GM19193 (cell line): ENCODE measurements around the gene POU6F2.

ENCODE experiments used
- POLR2A ChIP-seq: IDR thresholded peaks from 4 replicates; pipeline ENCODE4 v1.6.1; 2011; ENCODE audit not compliant: insufficient read depth, insufficient read length; ENCODE audit errors: extremely low read depth

Gene POU6F2

GRCh38 chr7:38977685-38978084 is at the start of gene POU6F2:
TSS of gene POU6F2 (plus strand) at chr7:38977909. CDS start at chr7:38977954, 45 bp downstream.
- no peak for TF ChIP-seq POLR2A

- TF ChIP-seq POLR2A = no peak
Observed at GRCh38 chr7:38928506-38928905, 49.2 kb upstream of the POU6F2 start.

- no peak for TF ChIP-seq POLR2A
Observed at GRCh38 chr7:38929460-38930171, 48.1 kb upstream of the POU6F2 start.

GRCh38 chr7:38932509-38933168 is 45.1 kb upstream of the POU6F2 start:
- TF ChIP-seq POLR2A = no peak

- no peak for TF ChIP-seq POLR2A
Observed at GRCh38 chr7:38934051-38934450, 43.7 kb upstream of the POU6F2 start.

GRCh38 chr7:38934536-38934935 is 43.2 kb upstream of the POU6F2 start:
- no peak for TF ChIP-seq POLR2A

- TF ChIP-seq POLR2A = no peak
Observed at GRCh38 chr7:38936641-38937040, 41.1 kb upstream of the POU6F2 start.

GRCh38 chr7:38938001-38938485 is 39.7 kb upstream of the POU6F2 start:
- no peak for TF ChIP-seq POLR2A

GRCh38 chr7:38938589-38938988 is 39.1 kb upstream of the POU6F2 start:
- no peak for TF ChIP-seq POLR2A

- TF ChIP-seq POLR2A = no peak
Observed at GRCh38 chr7:38940774-38941173, 36.9 kb upstream of the POU6F2 start.

- no peak for TF ChIP-seq POLR2A
Observed at GRCh38 chr7:38942431-38943051, 35.2 kb upstream of the POU6F2 start.

GRCh38 chr7:38950309-38950708 is 27.4 kb upstream of the POU6F2 start:
- TF ChIP-seq POLR2A = no peak

- no peak for TF ChIP-seq POLR2A
Observed at GRCh38 chr7:38951213-38951612, 26.5 kb upstream of the POU6F2 start.

GRCh38 chr7:38953227-38953626 is 24.5 kb upstream of the POU6F2 start:
- no peak for TF ChIP-seq POLR2A

- TF ChIP-seq POLR2A = no peak
Observed at GRCh38 chr7:38953971-38954370, 23.7 kb upstream of the POU6F2 start.

- TF ChIP-seq POLR2A = no peak
Observed at GRCh38 chr7:38955892-38956291, 21.8 kb upstream of the POU6F2 start.

GRCh38 chr7:38962028-38962427 is 15.7 kb upstream of the POU6F2 start:
- TF ChIP-seq POLR2A = no peak

- no peak for TF ChIP-seq POLR2A
Observed at GRCh38 chr7:38964921-38965320, 12.8 kb upstream of the POU6F2 start.
